PC-3 (cell line): ENCODE measurements around the gene CA5B.

ENCODE experiments used
- CTCF ChIP-seq: fragments of 300-600 bp; sonication (generic); conservative IDR thresholded peaks from 2 replicates; pipeline ENCODE4 v1.5.1; 2017; ENCODE audit warnings: antibody characterized with exemption, low read depth, mild to moderate bottlenecking, low read length
- EZH2 ChIP-seq: fragments of 300-600 bp; sonication (generic); IDR thresholded peaks from one replicate; pipeline ENCODE4 v1.6.1; 2017; ENCODE audit warnings: antibody characterized with exemption, mild to moderate bottlenecking, low read length; ENCODE audit not compliant: unreplicated experiment

- TF ChIP-seq EZH2, result no peak
- TF ChIP-seq CTCF, result no peak
Measured at GRCh38 chrX:15822922-15823321, 84.9 kb downstream of the CA5B start.
